Amniotic epithelial cell (primary cell): Measurements from ENCODE around the gene DENND1B.
"Not testable (repeated sequence)": the region's sequence is repeated elsewhere in the genome, so short reads cannot be mapped to it uniquely, and the experiment has no call there.

Source experiments
- DNase-seq: peaks from one replicate; pipeline ENCODE4 v3.0.0-alpha.2; 2010; ENCODE audit warnings: low read depth

DENND1B gene

GRCh38 chr1:197632651-197633050 is 142.6 kb downstream of the DENND1B start:
- no peak for DNase-seq

GRCh38 chr1:197632005-197632404 is 143.3 kb downstream of the DENND1B start:
- no peak for DNase-seq

- no peak for DNase-seq
Observed at GRCh38 chr1:197622371-197622770, 152.9 kb downstream of the DENND1B start.

- no peak for DNase-seq
Observed at GRCh38 chr1:197621761-197622160, 153.5 kb downstream of the DENND1B start.

GRCh38 chr1:197620714-197621163 is 154.5 kb downstream of the DENND1B start:
- no peak for DNase-seq

GRCh38 chr1:197619008-197619640 is 156.2 kb downstream of the DENND1B start:
- peak; percentile 21 for DNase-seq

GRCh38 chr1:197618061-197618460 is 157.2 kb downstream of the DENND1B start:
- peak; percentile 23 for DNase-seq

- DNase-seq, result no peak
Observed at GRCh38 chr1:197615693-197616011, 159.6 kb downstream of the DENND1B start.

GRCh38 chr1:197614916-197615692 is 160.2 kb downstream of the DENND1B start:
- DNase-seq, result peak; percentile 44

GRCh38 chr1:197606168-197606845 is 169.0 kb downstream of the DENND1B start:
- no peak for DNase-seq

GRCh38 chr1:197604302-197604701 is 171.0 kb downstream of the DENND1B start:
- no peak for DNase-seq

GRCh38 chr1:197600751-197601150 is 174.5 kb downstream of the DENND1B start:
- DNase-seq, result peak; percentile 52

- DNase-seq, result no peak
Observed at GRCh38 chr1:197599789-197600188, 175.5 kb downstream of the DENND1B start.

GRCh38 chr1:197598935-197599334 is 176.3 kb downstream of the DENND1B start:
- DNase-seq, result no peak

- no peak for DNase-seq
Observed at GRCh38 chr1:197595304-197595904, 179.9 kb downstream of the DENND1B start.

GRCh38 chr1:197590687-197591086 is 184.6 kb downstream of the DENND1B start:
- no peak for DNase-seq

- no peak for DNase-seq
Observed at GRCh38 chr1:197585809-197586208, 189.5 kb downstream of the DENND1B start.

GRCh38 chr1:197577580-197577979 is 197.7 kb downstream of the DENND1B start:
- peak; percentile 34 for DNase-seq

- DNase-seq, result not testable (repeated sequence)
Observed at GRCh38 chr1:197575531-197575930, 199.7 kb downstream of the DENND1B start.

- no peak for DNase-seq
Observed at GRCh38 chr1:197572169-197572568, 203.1 kb downstream of the DENND1B start.

- no peak for DNase-seq
Observed at GRCh38 chr1:197567442-197567841, 207.8 kb downstream of the DENND1B start.

GRCh38 chr1:197561041-197561440 is 214.2 kb downstream of the DENND1B start:
- DNase-seq, result no peak

GRCh38 chr1:197559655-197560054 is 215.6 kb downstream of the DENND1B start:
- DNase-seq, result no peak
